Ishikawa (cell line): ENCODE measurements around the gene FAM200C.

Experiments
- CEBPB ChIP-seq: IDR thresholded peaks from 2 replicates; pipeline ENCODE4 v1.6.1; 2012
- CREB1 ChIP-seq: IDR thresholded peaks from 2 replicates; pipeline ENCODE4 v1.6.1; 2012; ENCODE audit warnings: low read depth
- EGR1 ChIP-seq: IDR thresholded peaks from 2 replicates; pipeline ENCODE4 v1.6.1; 2012
- EP300 ChIP-seq: IDR thresholded peaks from 2 replicates; pipeline ENCODE4 v1.6.1; 2012; ENCODE audit warnings: borderline replicate concordance
- FOXM1 ChIP-seq: IDR thresholded peaks from 2 replicates; pipeline ENCODE4 v1.6.1; 2012; ENCODE audit warnings: low read depth, borderline replicate concordance
- NFIC ChIP-seq: IDR thresholded peaks from 2 replicates; pipeline ENCODE4 v1.6.1; 2012
- RAD21 ChIP-seq: IDR thresholded peaks from 2 replicates; pipeline ENCODE4 v1.6.1; 2012; ENCODE audit warnings: low read depth
- TAF1 ChIP-seq: IDR thresholded peaks from 2 replicates; pipeline ENCODE4 v1.6.1; 2012; ENCODE audit warnings: low read depth, mild to moderate bottlenecking
- TCF12 ChIP-seq: IDR thresholded peaks from 2 replicates; pipeline ENCODE4 v1.6.1; 2012; ENCODE audit warnings: low read depth
- TEAD4 ChIP-seq: IDR thresholded peaks from 2 replicates; pipeline ENCODE4 v1.6.1; 2012
- YY1 ChIP-seq: IDR thresholded peaks from 2 replicates; pipeline ENCODE4 v1.6.1; 2012; ENCODE audit warnings: low read depth
- ZBTB7A ChIP-seq: IDR thresholded peaks from 2 replicates; pipeline ENCODE4 v1.6.1; 2012; ENCODE audit warnings: low read depth
- TF ChIP-seq, protein P1 (sequence below): IDR thresholded peaks from 2 replicates; pipeline ENCODE4 v1.6.1; 2012
- TF ChIP-seq, protein P2 (sequence below): IDR thresholded peaks from 2 replicates; pipeline ENCODE4 v1.6.1; 2012; ENCODE audit warnings: low read depth, mild to moderate bottlenecking
- TF ChIP-seq, protein P3 (sequence below): IDR thresholded peaks from 2 replicates; pipeline ENCODE4 v1.6.1; 2012

Gene FAM200C

DNA sequence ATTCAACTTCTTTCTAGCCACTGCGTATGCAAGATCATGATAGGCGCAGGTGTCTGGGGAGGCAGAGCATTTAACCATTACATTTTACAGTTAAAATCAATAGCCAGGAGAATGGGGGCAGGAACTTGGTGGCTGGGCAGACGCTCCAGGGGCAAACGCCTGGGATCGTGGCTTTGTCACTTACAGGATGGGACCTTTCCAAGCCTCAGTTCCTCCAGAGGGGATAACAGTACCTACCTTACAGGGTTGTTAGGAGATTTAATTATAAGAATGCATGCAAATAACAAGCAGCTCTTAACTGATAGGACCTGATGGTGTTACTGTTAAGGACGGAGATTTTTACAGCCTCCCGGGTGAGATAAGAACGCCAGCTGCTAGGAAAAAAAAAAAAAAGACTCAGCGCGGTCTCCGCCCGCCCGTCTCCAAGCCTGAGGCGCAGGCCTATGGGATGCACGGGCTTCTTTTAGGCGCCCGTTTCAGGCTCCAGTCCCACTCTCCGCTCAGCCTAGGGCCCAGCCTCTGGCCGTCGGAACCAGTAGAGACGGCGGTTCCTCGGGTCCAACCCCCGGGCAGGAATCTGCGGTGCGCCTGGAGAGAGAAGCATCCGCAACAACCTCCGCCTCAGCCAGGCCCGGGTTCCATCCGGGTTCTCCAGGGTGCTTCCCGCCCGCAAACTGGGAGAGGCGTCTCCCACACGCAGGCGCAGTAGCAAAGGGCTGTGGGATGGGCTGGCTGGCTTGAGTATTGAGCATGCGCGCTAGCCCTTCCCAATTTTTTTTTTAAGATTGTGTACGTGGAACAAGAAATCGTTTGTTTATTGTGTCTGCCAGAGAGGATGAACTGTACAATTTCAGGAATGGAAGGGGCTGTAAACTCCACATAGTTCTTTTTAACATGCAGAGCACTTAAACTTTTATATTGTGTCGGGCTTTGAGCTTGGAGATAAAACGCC lies at the start of gene FAM200C:
Gene FAM200C, minus strand, starts transcription at position 653 of the 952 bp plus-strand sequence. CDS start 4,564 bp downstream, outside the sequence.
- TF ChIP-seq CREB1 (no peak), TEAD4 (no peak), FOXM1 (peak; percentile 22; the same call in 1 of the 2 replicates), NFIC (no peak), EP300 (no peak), EGR1 (no peak), ZBTB7A (no peak), CEBPB (no peak), TAF1 (peak; percentile 82), RAD21 (no peak), TCF12 (no peak; the same call in 1 of the 2 replicates)
- TF ChIP-seq, protein P1, sequence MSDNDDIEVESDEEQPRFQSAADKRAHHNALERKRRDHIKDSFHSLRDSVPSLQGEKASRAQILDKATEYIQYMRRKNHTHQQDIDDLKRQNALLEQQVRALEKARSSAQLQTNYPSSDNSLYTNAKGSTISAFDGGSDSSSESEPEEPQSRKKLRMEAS = peak; percentile 52; the same call in 1 of the 2 replicates
- TF ChIP-seq, protein P2, sequence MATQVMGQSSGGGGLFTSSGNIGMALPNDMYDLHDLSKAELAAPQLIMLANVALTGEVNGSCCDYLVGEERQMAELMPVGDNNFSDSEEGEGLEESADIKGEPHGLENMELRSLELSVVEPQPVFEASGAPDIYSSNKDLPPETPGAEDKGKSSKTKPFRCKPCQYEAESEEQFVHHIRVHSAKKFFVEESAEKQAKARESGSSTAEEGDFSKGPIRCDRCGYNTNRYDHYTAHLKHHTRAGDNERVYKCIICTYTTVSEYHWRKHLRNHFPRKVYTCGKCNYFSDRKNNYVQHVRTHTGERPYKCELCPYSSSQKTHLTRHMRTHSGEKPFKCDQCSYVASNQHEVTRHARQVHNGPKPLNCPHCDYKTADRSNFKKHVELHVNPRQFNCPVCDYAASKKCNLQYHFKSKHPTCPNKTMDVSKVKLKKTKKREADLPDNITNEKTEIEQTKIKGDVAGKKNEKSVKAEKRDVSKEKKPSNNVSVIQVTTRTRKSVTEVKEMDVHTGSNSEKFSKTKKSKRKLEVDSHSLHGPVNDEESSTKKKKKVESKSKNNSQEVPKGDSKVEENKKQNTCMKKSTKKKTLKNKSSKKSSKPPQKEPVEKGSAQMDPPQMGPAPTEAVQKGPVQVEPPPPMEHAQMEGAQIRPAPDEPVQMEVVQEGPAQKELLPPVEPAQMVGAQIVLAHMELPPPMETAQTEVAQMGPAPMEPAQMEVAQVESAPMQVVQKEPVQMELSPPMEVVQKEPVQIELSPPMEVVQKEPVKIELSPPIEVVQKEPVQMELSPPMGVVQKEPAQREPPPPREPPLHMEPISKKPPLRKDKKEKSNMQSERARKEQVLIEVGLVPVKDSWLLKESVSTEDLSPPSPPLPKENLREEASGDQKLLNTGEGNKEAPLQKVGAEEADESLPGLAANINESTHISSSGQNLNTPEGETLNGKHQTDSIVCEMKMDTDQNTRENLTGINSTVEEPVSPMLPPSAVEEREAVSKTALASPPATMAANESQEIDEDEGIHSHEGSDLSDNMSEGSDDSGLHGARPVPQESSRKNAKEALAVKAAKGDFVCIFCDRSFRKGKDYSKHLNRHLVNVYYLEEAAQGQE = no peak
- TF ChIP-seq, protein P3, sequence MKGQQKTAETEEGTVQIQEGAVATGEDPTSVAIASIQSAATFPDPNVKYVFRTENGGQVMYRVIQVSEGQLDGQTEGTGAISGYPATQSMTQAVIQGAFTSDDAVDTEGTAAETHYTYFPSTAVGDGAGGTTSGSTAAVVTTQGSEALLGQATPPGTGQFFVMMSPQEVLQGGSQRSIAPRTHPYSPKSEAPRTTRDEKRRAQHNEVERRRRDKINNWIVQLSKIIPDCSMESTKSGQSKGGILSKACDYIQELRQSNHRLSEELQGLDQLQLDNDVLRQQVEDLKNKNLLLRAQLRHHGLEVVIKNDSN = no peak; the same call in 1 of the 2 replicates

DNA sequence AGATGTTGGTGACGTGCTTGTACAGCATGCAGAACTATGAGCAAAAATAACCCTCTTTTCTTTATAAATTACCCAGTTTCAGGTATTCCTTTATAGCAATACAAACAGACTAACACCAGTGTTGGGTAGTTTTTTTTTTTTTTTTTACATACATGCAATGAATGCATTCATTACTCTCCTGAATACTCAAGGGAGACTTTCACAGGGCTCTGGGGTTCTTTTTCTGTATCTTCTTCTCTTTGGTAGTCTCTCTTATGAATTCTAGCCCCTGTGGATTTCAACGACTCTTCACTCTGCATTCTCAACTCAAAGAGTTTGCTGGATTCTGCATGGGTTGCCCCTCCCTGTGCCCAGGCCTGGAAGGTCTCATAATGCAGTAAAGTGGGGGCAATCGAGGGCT lies 49.6 kb upstream of the FAM200C start:
- TF ChIP-seq, protein P1 = no peak
- TF ChIP-seq ZBTB7A (no peak), CEBPB (no peak), TAF1 (no peak), CREB1 (no peak), EGR1 (no peak), YY1 (no peak), FOXM1 (no peak)
- TF ChIP-seq, protein P3 = no peak
- TF ChIP-seq, protein P2 = no peak

DNA sequence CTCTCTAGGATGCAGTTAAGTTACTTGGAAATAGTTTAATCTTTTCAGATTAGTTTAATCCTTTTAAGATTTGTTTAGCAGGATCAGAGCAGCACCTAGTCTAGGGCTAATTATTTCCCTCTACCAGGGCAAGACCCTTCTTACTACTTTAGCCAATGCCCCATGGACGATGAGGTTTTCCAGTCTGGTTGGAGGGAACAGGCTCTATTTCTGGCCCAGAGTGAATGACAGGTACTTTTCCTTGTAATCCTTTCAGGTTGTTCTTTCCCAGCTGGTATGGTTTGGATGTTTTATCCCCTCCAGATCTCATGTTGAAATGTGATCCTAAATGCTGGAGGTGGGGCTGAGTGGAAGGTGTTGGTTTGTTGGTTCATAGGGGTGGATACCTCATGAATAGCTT lies 49.0 kb upstream of the FAM200C start:
- TF ChIP-seq TEAD4 (no peak), TAF1 (no peak), EP300 (no peak), CEBPB (no peak), CREB1 (no peak), RAD21 (no peak), TCF12 (no peak)
- TF ChIP-seq, protein P3 = no peak
- TF ChIP-seq, protein P2 = no peak
- TF ChIP-seq, protein P1 = no peak
